GM21423 (cell line): Measurements from ENCODE around the gene EXOC6B.

ENCODE experiments used
- ATAC-seq: cut with Tn5 transposase; IDR thresholded peaks from one replicate; pipeline ENCODE4 v1.9.1; 2021; ENCODE audit warnings: mild to moderate bottlenecking, moderate library complexity; ENCODE audit not compliant: unreplicated experiment

The EXOC6B gene

DNA sequence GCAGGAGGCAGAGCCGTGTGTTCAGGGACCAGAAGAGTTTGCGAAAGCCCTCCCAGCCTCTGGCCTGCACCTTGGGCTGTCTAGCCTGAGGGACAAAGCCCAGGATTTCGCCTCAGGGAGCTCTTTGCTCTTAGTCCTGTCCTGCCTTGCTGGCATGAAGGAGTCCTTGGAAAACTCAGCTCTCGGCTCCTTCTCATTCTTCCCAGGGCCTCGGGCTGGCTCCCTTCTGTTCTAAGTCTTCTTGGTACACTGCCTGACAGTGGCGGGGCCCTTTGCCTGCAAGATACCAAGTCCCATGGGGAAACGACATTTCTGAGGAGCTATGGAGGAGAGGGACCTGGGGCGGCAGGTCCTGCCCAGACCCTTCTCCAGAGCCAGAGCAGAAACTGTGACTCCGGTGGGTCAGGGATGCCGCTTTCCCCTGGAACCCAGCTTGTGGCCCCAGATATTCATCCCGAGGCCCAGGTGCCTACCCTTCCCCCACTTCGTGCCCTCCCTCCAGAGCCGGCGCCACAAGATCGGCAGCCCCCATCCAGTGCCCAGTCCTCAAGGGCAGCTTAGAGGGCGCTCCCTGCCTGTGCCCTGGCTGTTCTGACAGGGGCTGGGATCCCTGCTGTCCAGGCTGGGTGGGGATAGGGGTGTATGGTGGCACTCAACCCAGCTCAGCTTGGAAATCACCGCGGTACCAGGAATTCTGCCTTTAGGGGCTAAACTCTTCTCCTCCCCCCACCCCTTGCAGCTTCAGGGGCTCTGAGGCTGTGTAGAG is 672.6 kb downstream of the EXOC6B start:
- ATAC-seq: no peak

DNA sequence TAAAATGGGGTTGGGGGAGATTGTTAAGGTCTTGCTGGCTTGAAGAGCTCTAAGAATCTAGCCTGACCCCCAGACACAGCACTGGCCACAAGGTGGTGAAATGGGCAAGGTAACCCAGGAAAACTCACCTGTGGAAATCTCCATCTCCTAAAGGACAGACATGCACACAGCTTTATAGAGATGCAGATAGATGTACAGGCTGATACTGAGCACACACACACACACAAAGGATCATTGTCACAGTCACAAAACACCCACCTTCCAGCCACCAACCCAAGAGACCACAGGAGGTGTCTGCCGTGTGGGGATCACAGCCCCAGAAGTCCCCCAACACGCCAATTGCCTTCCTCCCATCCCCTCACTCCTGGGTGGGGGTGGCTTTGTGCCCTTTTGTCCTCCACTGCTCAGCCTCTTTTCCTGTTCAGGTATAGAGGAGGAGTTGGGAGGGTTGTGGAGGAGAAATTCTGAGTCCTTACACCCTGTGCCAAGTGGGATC is 674.9 kb downstream of the EXOC6B start:
- ATAC-seq: no peak

GRCh38 chr2:72150157-72150860 is 675.5 kb downstream of the EXOC6B start:
- ATAC-seq: no peak

DNA sequence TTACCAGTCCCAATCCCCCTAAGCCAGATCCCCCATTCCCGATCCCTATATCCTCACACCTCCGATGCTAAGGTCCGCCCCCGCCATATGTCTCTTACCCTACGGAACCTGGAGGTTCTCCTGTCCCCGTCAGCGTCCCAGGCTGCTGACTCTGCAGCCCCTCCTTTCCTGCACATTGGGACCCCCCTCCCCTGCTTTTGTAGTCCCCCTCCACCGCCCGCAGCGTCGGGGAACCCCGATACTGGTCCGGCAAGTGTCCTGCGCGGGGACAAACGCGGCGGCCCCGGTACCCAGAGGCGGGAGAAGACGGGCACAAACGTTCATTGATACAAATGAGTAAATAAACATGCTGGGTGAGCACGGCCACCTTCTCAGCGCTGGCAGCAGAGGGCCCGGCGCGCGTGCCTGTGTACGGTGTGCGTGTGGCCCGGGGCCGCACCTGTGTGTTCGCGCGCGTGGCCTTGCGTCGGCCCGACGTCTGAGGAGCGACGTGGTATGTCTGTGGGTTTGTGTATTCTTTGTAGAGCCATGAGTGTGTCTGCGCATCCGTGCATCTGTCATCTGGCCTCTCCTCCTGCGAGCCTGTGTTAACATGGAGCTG is 676.2 kb downstream of the EXOC6B start:
- ATAC-seq: no peak

DNA sequence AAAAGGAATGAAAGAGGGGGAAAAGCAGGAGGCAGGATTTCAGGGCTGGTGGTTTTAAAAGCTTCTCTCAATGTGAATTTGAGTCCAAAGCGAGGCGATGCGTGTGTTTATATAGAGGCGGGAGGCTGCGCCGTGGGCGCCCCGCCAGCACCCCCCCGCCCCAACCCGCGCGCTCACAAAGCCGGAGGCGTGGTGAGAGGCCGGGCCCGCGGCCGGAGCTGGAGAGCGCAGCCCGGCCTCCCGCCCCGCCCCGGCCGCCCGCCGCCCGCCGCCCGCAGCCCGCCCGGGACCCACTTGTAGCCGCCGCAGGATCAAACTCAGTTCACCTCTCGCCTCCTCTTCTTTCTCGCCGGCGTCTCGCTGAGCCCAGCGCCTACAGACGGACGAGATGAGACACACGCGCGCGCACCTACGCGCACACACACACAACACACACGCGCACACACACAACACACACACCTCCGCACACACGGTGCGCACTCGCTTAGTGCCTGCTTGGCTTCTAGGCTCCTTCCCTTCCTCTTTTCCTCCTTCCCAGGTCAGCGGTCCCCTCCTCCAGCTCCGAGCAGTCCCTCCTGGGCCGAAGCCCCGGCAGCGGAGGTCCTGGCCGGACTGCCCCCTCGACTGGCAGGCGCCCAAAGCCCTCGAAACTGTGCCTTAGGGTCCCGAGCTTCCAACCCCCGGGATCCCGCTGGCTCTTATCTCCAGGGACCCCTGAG is 676.8 kb downstream of the EXOC6B start:
- no peak for ATAC-seq

GRCh38 chr2:72148003-72148836 is 677.6 kb downstream of the EXOC6B start:
- ATAC-seq: no peak

GRCh38 chr2:72147303-72147971 is 678.4 kb downstream of the EXOC6B start, which contains the start of gene CYP26B1:
CYP26B1 (minus strand) TSS chr2:72147862; CDS start chr2:72147834, 28 bp downstream.
- ATAC-seq: no peak

DNA sequence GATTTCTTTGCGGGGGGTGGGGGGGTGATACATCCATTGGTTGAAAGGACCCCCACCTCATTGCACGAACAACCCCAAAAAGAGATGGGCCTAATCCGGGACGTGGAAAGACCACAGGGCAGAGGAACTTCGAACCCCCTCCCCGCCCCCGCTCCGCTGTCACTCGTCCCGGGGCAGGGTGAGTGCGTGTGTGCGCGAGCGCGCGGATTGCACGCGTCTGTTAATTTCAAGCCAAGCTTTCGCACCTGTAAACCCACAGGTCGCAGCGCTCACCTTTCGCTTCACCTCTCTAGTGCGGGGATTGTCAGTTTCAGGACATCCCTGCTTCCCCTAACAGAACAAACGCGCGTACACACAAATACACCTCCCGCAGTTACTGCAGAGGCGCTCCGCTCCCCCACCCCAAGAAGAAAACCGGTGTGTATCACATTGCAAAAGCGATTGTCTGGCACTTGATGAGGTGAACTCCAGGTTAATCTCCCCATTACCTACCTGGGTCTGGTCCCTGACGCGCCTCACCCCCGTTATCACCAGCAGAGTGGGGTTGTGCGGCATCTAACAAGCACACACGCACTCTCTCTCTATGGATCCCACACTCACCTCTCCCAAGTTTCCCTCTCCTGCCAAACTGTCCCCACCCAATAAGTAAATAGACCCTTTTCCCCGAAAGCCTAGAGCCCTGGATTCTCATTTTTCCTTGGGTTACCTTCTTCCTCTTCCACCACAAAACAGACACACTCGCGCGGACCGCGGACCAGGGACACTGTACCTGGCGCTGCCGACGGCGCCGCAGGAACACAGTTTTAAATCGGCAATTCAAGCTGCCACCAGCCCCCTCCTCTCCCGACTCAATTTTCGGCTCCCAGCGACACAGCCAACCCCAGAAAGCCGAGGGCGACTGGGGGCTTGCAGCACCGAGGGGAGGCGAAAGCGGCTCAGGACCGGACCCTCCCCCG is 679.2 kb downstream of the EXOC6B start:
- ATAC-seq: no peak

GRCh38 chr2:72145658-72146329 is 680.0 kb downstream of the EXOC6B start:
- no peak for ATAC-seq

DNA sequence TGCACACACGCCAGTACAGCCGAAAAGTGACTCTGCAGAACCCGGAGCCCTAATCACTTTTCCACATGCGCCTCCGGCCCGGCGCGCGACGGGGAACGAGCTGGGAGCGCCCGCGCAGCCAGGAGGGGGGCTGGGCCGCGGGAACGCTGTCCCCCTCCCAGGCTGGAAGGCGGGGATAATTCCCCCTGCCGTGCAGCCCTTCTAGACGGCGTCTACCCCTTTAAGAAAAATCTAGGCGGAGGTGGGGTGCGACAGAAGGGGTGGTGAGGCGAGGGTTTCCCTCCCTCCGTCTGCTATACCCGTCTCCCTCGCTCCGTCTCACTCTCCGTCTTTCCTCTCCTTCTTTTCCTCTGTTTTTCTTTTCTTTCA is 680.6 kb downstream of the EXOC6B start:
- no peak for ATAC-seq

- no peak for ATAC-seq
Observed at GRCh38 chr2:72144632-72145288, 681.1 kb downstream of the EXOC6B start.

GRCh38 chr2:72144274-72144631 is 681.6 kb downstream of the EXOC6B start:
- no peak for ATAC-seq

- no peak for ATAC-seq
Observed at GRCh38 chr2:72143441-72144273, 682.2 kb downstream of the EXOC6B start.

DNA sequence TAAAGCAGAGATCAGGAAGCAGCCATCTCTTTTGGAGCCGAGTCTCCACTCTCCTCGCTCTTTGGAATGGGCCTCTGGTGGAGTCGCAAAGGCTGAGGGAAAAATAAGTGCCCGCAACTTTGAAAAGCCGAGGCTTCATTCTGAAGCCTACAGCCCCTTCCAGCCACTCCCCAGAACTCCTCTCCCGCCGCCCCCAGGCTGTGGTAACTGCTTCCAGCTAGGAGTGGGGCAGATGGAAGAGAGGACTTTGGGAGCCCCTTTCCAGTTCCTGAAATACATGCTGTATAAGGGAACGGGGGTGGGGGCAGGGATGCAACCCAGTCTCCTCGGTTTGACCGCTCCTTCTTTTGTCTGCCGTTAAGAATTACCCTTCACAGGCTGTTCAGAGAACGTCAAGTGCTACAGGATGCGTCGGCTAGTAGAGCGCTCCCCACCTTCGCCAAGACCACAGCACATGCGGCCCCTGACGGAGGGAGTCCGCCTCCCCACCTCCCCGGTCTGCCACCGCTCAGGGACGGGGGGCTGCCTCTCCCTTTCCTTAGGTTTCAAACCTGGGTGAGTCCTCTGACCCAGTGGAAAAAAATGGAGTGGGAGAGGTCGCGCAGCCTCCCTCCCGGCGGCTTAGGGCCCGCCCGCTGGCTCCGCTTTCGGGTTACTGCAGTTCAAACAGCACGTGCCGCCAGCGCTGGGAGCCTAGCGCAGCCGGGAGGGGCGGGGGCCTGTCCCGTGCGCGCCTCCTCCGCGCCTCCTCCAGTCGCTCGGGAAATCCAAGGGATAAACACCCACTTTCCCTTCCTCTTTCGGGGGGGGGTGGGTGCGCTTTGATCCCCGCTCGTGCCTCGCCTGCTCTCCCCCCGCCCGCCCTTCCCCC is 683.0 kb downstream of the EXOC6B start:
- no peak for ATAC-seq

DNA sequence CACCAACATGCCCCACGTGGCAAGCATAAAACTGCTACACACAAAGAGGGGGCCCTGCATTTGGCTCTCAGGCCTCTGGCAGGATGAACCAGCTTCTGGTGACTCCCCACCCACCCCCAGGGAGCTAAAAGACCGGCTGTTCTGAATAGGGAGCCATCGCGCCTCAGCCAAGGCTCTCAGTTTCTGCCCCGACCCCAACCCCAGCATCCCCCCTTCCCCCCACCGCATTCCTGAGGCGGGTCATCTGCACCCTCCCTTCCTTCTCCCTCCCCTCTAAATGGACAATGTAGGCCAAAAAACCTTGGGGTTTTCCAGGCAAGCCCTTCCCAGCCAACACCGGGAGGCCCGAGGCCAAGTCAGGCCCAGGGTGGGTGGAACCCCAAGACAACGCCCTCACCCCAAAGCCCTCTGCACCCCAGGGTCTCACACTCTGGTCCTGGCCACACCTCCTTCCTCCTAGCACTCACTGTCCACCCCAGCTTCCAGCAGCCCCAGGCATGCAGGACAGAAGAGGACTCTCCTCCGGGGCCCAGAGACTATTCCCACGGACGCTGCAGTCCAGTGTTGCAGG is 683.9 kb downstream of the EXOC6B start:
- no peak for ATAC-seq
